Fibroblast of lung (primary cell): ENCODE results near the gene AKR1E2.

ENCODE experiments used
- CTCF ChIP-seq, 2 donors: IDR thresholded peaks in 1 of 2; conservative IDR thresholded peaks in 1 of 2; 1 replicate in 1 of 2; 2 replicates in 1 of 2; pipeline ENCODE4 v1.5.1; 2011 to 2012; ENCODE audit warnings: low read length in 2 of 2, control low read depth in 1 of 2, inconsistent platforms in 1 of 2, low read depth in 1 of 2, mild to moderate bottlenecking in 1 of 2
- EZH2 ChIP-seq: IDR thresholded peaks from 2 replicates; pipeline ENCODE4 v1.5.1; 2012; ENCODE audit warnings: low read length, control low read depth, mild to moderate bottlenecking; ENCODE audit errors: missing control alignments

GRCh38 chr10:4839353-4839752 lies 13.3 kb downstream of the AKR1E2 start:
- no peak for TF ChIP-seq CTCF (conservative IDR thresholded peaks at IDR 0.05 in 1 of 2, IDR thresholded peaks at IDR 0.05 in 1 of 2; ENCODE audit: low read depth in 1 of 2, low read length in 2 of 2)
- no peak for TF ChIP-seq EZH2
